ENCODE data around the gene RSPH1. TPM values are rescaled to one million over a fixed set of nuclear protein-coding genes. Genes with fewer than 3 reads are reported as not detected.
A peak's percentile ranks its signal among the peaks of the same experiment; 100 is the strongest.

The RSPH1 gene
- polyA plus RNA-seq, 1 donor = 0.28 TPM

GRCh38 chr21:42443181-42443785 lies 52.7 kb downstream of the RSPH1 start:
- no peak for DNase-seq

GRCh38 chr21:42441963-42442362 lies 54.1 kb downstream of the RSPH1 start:
- no peak for DNase-seq

- DNase-seq = no peak
Measured at GRCh38 chr21:42440187-42440792, 55.7 kb downstream of the RSPH1 start.

GRCh38 chr21:42439284-42440186 lies 56.5 kb downstream of the RSPH1 start:
- DNase-seq = no peak

GRCh38 chr21:42438316-42439205 lies 57.5 kb downstream of the RSPH1 start:
- no peak for DNase-seq

- DNase-seq = peak; percentile 34
Measured at GRCh38 chr21:42437786-42438185, 58.2 kb downstream of the RSPH1 start.

- no peak for DNase-seq
Measured at GRCh38 chr21:42436914-42437313, 59.1 kb downstream of the RSPH1 start.

GRCh38 chr21:42435833-42436232 lies 60.2 kb downstream of the RSPH1 start:
- no peak for DNase-seq

- no peak for DNase-seq
Measured at GRCh38 chr21:42435401-42435800, 60.6 kb downstream of the RSPH1 start.

GRCh38 chr21:42434884-42435283 lies 61.1 kb downstream of the RSPH1 start:
- no peak for DNase-seq

- no peak for DNase-seq
Measured at GRCh38 chr21:42433946-42434551, 62.0 kb downstream of the RSPH1 start.

GRCh38 chr21:42432695-42433094 lies 63.3 kb downstream of the RSPH1 start:
- no peak for DNase-seq

GRCh38 chr21:42431196-42431595 lies 64.8 kb downstream of the RSPH1 start:
- no peak for DNase-seq

- no peak for DNase-seq
Measured at GRCh38 chr21:42430521-42430920, 65.5 kb downstream of the RSPH1 start.

- no peak for DNase-seq
Measured at GRCh38 chr21:42429856-42430255, 66.2 kb downstream of the RSPH1 start.

- no peak for DNase-seq
Measured at GRCh38 chr21:42429021-42429420, 67.0 kb downstream of the RSPH1 start.

GRCh38 chr21:42427809-42428419 lies 68.1 kb downstream of the RSPH1 start:
- DNase-seq = no peak

- DNase-seq = no peak
Measured at GRCh38 chr21:42426876-42427480, 69.0 kb downstream of the RSPH1 start.

- no peak for DNase-seq
Measured at GRCh38 chr21:42426424-42426823, 69.6 kb downstream of the RSPH1 start.

GRCh38 chr21:42425591-42425990 lies 70.4 kb downstream of the RSPH1 start:
- no peak for DNase-seq

GRCh38 chr21:42424914-42425541 lies 71.0 kb downstream of the RSPH1 start:
- DNase-seq = no peak

Measured in hindlimb muscle (tissue), 1 donor.